ENCODE results near the gene POGLUT2. TPM values are rescaled to one million over a fixed set of nuclear protein-coding genes. Genes with fewer than 3 reads are reported as not detected.

Gene POGLUT2
- total RNA-seq, 4 donors from 2014 or later, result 0.75 to 3.5 (median 2.0) TPM; not detected in 1

GRCh38 chr13:102817907-102818306 is 19.1 kb upstream of the POGLUT2 start:
- Histone ChIP-seq H3K27me3 (no peaks in the 10 kb centered on the region), H3K9me3 (no peaks in the 10 kb centered on the region), H3K4me3 (no peak overlapping the region), H3K36me3 (peaks cover 0 to 35% (median 2%) of the 10 kb centered on the region in 4 donors), H3K27ac (no peak overlapping the region), H3K4me1 (no peaks in the 10 kb centered on the region)
- no peak for DNase-seq
- intact Hi-C loops (cut with DNase I; ENCODE audit: low total_unique reads), result no loop called here
- no peak for TF ChIP-seq POLR2AphosphoS5 (IDR thresholded peaks at IDR 0.05)
- TF ChIP-seq CTCF (IDR thresholded peaks at IDR 0.05), result no peak
- TF ChIP-seq EP300 (IDR thresholded peaks at IDR 0.05; ENCODE audit: low read depth), result no peak
- TF ChIP-seq POLR2A (IDR thresholded peaks at IDR 0.05), result no peak
- in situ Hi-C loops (cut with MboI; ENCODE audit: low pct_ligation_motif_present in 1 of 4, low pct_unique_long_range_greater_than_20kb in 1 of 4, low sequenced_read_pairs in 3 of 4), result no loop called here

GRCh38 chr13:102817241-102817640 is 18.5 kb upstream of the POGLUT2 start:
- Histone ChIP-seq H3K27me3 (no peaks in the 10 kb centered on the region), H3K36me3 (peaks cover 0 to 30% (median 2%) of the 10 kb centered on the region in 4 donors), H3K9me3 (no peaks in the 10 kb centered on the region), H3K27ac (no peak overlapping the region), H3K4me1 (peaks cover 0 to 3% (median 0%) of the 10 kb centered on the region in 4 donors), H3K4me3 (no peak overlapping the region)
- intact Hi-C loops (cut with DNase I; ENCODE audit: low total_unique reads), result no loop called here
- WGBS, 2 donors (ENCODE audit: low coverage in 1 of 2), result 100% methylated on average over 1 of the region's 1 CpG
- DNase-seq, result no peak
- no peak for TF ChIP-seq EP300 (IDR thresholded peaks at IDR 0.05; ENCODE audit: low read depth)
- no peak for TF ChIP-seq POLR2A (IDR thresholded peaks at IDR 0.05)
- TF ChIP-seq CTCF (IDR thresholded peaks at IDR 0.05), result no peak
- TF ChIP-seq POLR2AphosphoS5 (IDR thresholded peaks at IDR 0.05), result no peak
- in situ Hi-C loops (cut with MboI; ENCODE audit: low pct_ligation_motif_present in 1 of 4, low pct_unique_long_range_greater_than_20kb in 1 of 4, low sequenced_read_pairs in 3 of 4), result no loop called here

GRCh38 chr13:102816708-102817107 is 17.9 kb upstream of the POGLUT2 start:
- intact Hi-C loops (cut with DNase I; ENCODE audit: low total_unique reads), result no loop called here
- peaks cover 0 to 2% of the 10 kb centered on the region in 2 donors for H3K9me3 ChIP-seq
- TF ChIP-seq POLR2AphosphoS5 (IDR thresholded peaks at IDR 0.05) (no peak), CTCF (IDR thresholded peaks at IDR 0.05) (no peak), EP300 (IDR thresholded peaks at IDR 0.05; ENCODE audit: low read depth) (no peak), POLR2A (IDR thresholded peaks at IDR 0.05) (no peak)
- 86 to 93% methylated on average over 4 of the region's 4 CpGs for WGBS, 2 donors (ENCODE audit: low coverage in 1 of 2)
- DNase-seq, result no peak
- no peaks in the 10 kb centered on the region for H3K27me3 ChIP-seq
- no peak overlapping the region for H3K4me3 ChIP-seq
- H3K4me1 ChIP-seq, result peaks cover 0 to 3% (median 0%) of the 10 kb centered on the region in 4 donors
- H3K27ac ChIP-seq, result no peak overlapping the region
- peaks cover 0 to 29% (median 2%) of the 10 kb centered on the region in 4 donors for H3K36me3 ChIP-seq
- in situ Hi-C loops (cut with MboI; ENCODE audit: low pct_ligation_motif_present in 1 of 4, low pct_unique_long_range_greater_than_20kb in 1 of 4, low sequenced_read_pairs in 3 of 4), result no loop called here

- no peak for TF ChIP-seq POLR2AphosphoS5 (IDR thresholded peaks at IDR 0.05)
- no peak for TF ChIP-seq CTCF (IDR thresholded peaks at IDR 0.05)
- no peak for TF ChIP-seq EP300 (IDR thresholded peaks at IDR 0.05; ENCODE audit: low read depth)
- TF ChIP-seq POLR2A (IDR thresholded peaks at IDR 0.05), result no peak
- no peak for DNase-seq
- no peak overlapping the region for H3K4me3 ChIP-seq
- H3K9me3 ChIP-seq, result peaks cover 0 to 9% of the 10 kb centered on the region in 2 donors
- in situ Hi-C loops (cut with MboI; ENCODE audit: low pct_ligation_motif_present in 1 of 4, low pct_unique_long_range_greater_than_20kb in 1 of 4, low sequenced_read_pairs in 3 of 4) (no loop called here), intact Hi-C loops (cut with DNase I; ENCODE audit: low total_unique reads) (no loop called here)
- H3K36me3 ChIP-seq, result peaks cover 0 to 28% (median 2%) of the 10 kb centered on the region in 4 donors
- 94% methylated on average over 5 of the region's 5 CpGs for WGBS, 2 donors (ENCODE audit: low coverage in 1 of 2)
- peaks cover 0 to 3% (median 0%) of the 10 kb centered on the region in 4 donors for H3K4me1 ChIP-seq
- no peak overlapping the region for H3K27ac ChIP-seq
- H3K27me3 ChIP-seq, result no peaks in the 10 kb centered on the region
Measured at GRCh38 chr13:102815788-102816187, 17.0 kb upstream of the POGLUT2 start.

All from transverse colon (tissue), 4 donors.